Measurements from ENCODE around the gene UCHL1.
"Not testable (repeated sequence)": the region's sequence is repeated elsewhere in the genome, so short reads cannot be mapped to it uniquely, and the experiment has no call there.

UCHL1 gene

GRCh38 chr4:41264212-41264611, 7.5 kb downstream of the UCHL1 start:
- Histone ChIP-seq H3K27ac (ENCODE audit: low read length) (no peak overlapping the region), H3K9me3 (replicated peaks; ENCODE audit: insufficient read depth, low read length) (no peaks in the 10 kb centered on the region), H3K79me2 (ENCODE audit: low read length) (peaks cover 17% of the 10 kb centered on the region), H2AFZ (ENCODE audit: low read length) (no peak overlapping the region), H3F3A (ENCODE audit: insufficient read depth, low read length) (peaks cover 5% of the 10 kb centered on the region; the same call in 1 of the 2 replicates), H3K4me3 (ENCODE audit: low read length) (no peak overlapping the region), H3K4me1 (ENCODE audit: low read length) (no peaks in the 10 kb centered on the region), H3K9me2 (replicated peaks; ENCODE audit: insufficient read depth, low read length) (no peaks in the 10 kb centered on the region), H4K20me1 (ENCODE audit: insufficient read depth, low read length) (no peaks in the 10 kb centered on the region), H3K36me3 (replicated peaks; ENCODE audit: insufficient read depth, low read length) (peaks cover 33% of the 10 kb centered on the region), H3K4me2 (ENCODE audit: low read depth, low read length) (no peak overlapping the region), H3K27me3 (replicated peaks; ENCODE audit: insufficient read depth, low read length) (no peaks in the 10 kb centered on the region), H3K9ac (ENCODE audit: low read length) (no peak overlapping the region)
- TF ChIP-seq EZH2phosphoT487 (IDR thresholded peaks at IDR 0.05; ENCODE audit: low read length) (no peak), EZH2 (optimal IDR thresholded peaks at IDR 0.05; ENCODE audit: low read depth, low read length) (no peak), CTCF (IDR thresholded peaks at IDR 0.05; ENCODE audit: low read length) (no peak)
- DNase-seq, result no peak

GRCh38 chr4:41267997-41268396, 11.3 kb downstream of the UCHL1 start:
- Histone ChIP-seq H3K27me3 (replicated peaks; ENCODE audit: insufficient read depth, low read length) (no peaks in the 10 kb centered on the region), H3K4me1 (ENCODE audit: low read length) (no peaks in the 10 kb centered on the region), H3K4me2 (ENCODE audit: low read depth, low read length) (no peak overlapping the region), H3K9me2 (replicated peaks; ENCODE audit: insufficient read depth, low read length) (no peaks in the 10 kb centered on the region), H3K9ac (ENCODE audit: low read length) (no peak overlapping the region), H3K27ac (ENCODE audit: low read length) (no peak overlapping the region), H3K9me3 (replicated peaks; ENCODE audit: insufficient read depth, low read length) (no peaks in the 10 kb centered on the region), H2AFZ (ENCODE audit: low read length) (no peak overlapping the region), H3K4me3 (ENCODE audit: low read length) (no peak overlapping the region), H3F3A (ENCODE audit: insufficient read depth, low read length) (no peaks in the 10 kb centered on the region; the same call in 1 of the 2 replicates), H3K79me2 (ENCODE audit: low read length) (no peaks in the 10 kb centered on the region), H4K20me1 (ENCODE audit: insufficient read depth, low read length) (no peaks in the 10 kb centered on the region), H3K36me3 (replicated peaks; ENCODE audit: insufficient read depth, low read length) (peaks cover 11% of the 10 kb centered on the region)
- TF ChIP-seq EZH2 (optimal IDR thresholded peaks at IDR 0.05; ENCODE audit: low read depth, low read length), result no peak
- DNase-seq, result no peak

GRCh38 chr4:41268721-41269517, 12.2 kb downstream of the UCHL1 start:
- DNase-seq, result no peak
- H3K27me3 ChIP-seq (replicated peaks; ENCODE audit: insufficient read depth, low read length), result no peaks in the 10 kb centered on the region
- no peaks in the 10 kb centered on the region for H3K79me2 ChIP-seq (ENCODE audit: low read length)
- H3K4me1 ChIP-seq (ENCODE audit: low read length), result no peaks in the 10 kb centered on the region
- no peak overlapping the region for H2AFZ ChIP-seq (ENCODE audit: low read length)
- H3K9me2 ChIP-seq (replicated peaks; ENCODE audit: insufficient read depth, low read length), result no peaks in the 10 kb centered on the region
- H3K9ac ChIP-seq (ENCODE audit: low read length), result no peak overlapping the region
- peaks cover 4% of the 10 kb centered on the region; the same call in 1 of the 2 replicates for H3K36me3 ChIP-seq (replicated peaks; ENCODE audit: insufficient read depth, low read length)
- no peak overlapping the region for H3K4me2 ChIP-seq (ENCODE audit: low read depth, low read length)
- H3F3A ChIP-seq (ENCODE audit: insufficient read depth, low read length), result no peaks in the 10 kb centered on the region; the same call in 1 of the 2 replicates
- no peak overlapping the region for H3K4me3 ChIP-seq (ENCODE audit: low read length)
- H3K9me3 ChIP-seq (replicated peaks; ENCODE audit: insufficient read depth, low read length), result no peaks in the 10 kb centered on the region
- no peaks in the 10 kb centered on the region for H4K20me1 ChIP-seq (ENCODE audit: insufficient read depth, low read length)
- H3K27ac ChIP-seq (ENCODE audit: low read length), result no peak overlapping the region
- no peak for TF ChIP-seq CTCF (IDR thresholded peaks at IDR 0.05; ENCODE audit: low read length)
- TF ChIP-seq EZH2 (optimal IDR thresholded peaks at IDR 0.05; ENCODE audit: low read depth, low read length), result no peak
- TF ChIP-seq EZH2phosphoT487 (IDR thresholded peaks at IDR 0.05; ENCODE audit: low read length), result no peak

GRCh38 chr4:41269682-41270081, 13.0 kb downstream of the UCHL1 start:
- no peaks in the 10 kb centered on the region for H3K4me1 ChIP-seq (ENCODE audit: low read length)
- DNase-seq, result no peak
- no peaks in the 10 kb centered on the region for H3K27me3 ChIP-seq (replicated peaks; ENCODE audit: insufficient read depth, low read length)
- H3K79me2 ChIP-seq (ENCODE audit: low read length), result no peaks in the 10 kb centered on the region
- no peaks in the 10 kb centered on the region for H4K20me1 ChIP-seq (ENCODE audit: insufficient read depth, low read length)
- no peak overlapping the region for H2AFZ ChIP-seq (ENCODE audit: low read length)
- no peaks in the 10 kb centered on the region; the same call in 1 of the 2 replicates for H3F3A ChIP-seq (ENCODE audit: insufficient read depth, low read length)
- no peaks in the 10 kb centered on the region for H3K9me3 ChIP-seq (replicated peaks; ENCODE audit: insufficient read depth, low read length)
- TF ChIP-seq EZH2 (optimal IDR thresholded peaks at IDR 0.05; ENCODE audit: low read depth, low read length) (no peak), CTCF (IDR thresholded peaks at IDR 0.05; ENCODE audit: low read length) (no peak), EZH2phosphoT487 (IDR thresholded peaks at IDR 0.05; ENCODE audit: low read length) (no peak)
- no peaks in the 10 kb centered on the region for H3K9me2 ChIP-seq (replicated peaks; ENCODE audit: insufficient read depth, low read length)
- H3K4me2 ChIP-seq (ENCODE audit: low read depth, low read length), result no peak overlapping the region
- no peak overlapping the region for H3K4me3 ChIP-seq (ENCODE audit: low read length)
- no peak overlapping the region for H3K9ac ChIP-seq (ENCODE audit: low read length)
- peaks cover 4% of the 10 kb centered on the region; the same call in 1 of the 2 replicates for H3K36me3 ChIP-seq (replicated peaks; ENCODE audit: insufficient read depth, low read length)
- H3K27ac ChIP-seq (ENCODE audit: low read length), result no peak overlapping the region

- H3K9ac ChIP-seq (ENCODE audit: low read length); H3K27me3 ChIP-seq (replicated peaks; ENCODE audit: insufficient read depth, low read length); H3K36me3 ChIP-seq (replicated peaks; ENCODE audit: insufficient read depth, low read length); H3K27ac ChIP-seq (ENCODE audit: low read length); H3K4me3 ChIP-seq (ENCODE audit: low read length); H3K79me2 ChIP-seq (ENCODE audit: low read length); H3K9me3 ChIP-seq (replicated peaks; ENCODE audit: insufficient read depth, low read length); H4K20me1 ChIP-seq (ENCODE audit: insufficient read depth, low read length); H3K4me1 ChIP-seq (ENCODE audit: low read length); H3K4me2 ChIP-seq (ENCODE audit: low read depth, low read length); H3F3A ChIP-seq (ENCODE audit: insufficient read depth, low read length); DNase-seq; H2AFZ ChIP-seq (ENCODE audit: low read length); H3K9me2 ChIP-seq (replicated peaks; ENCODE audit: insufficient read depth, low read length): not testable (repeated sequence)
Observed at GRCh38 chr4:41275931-41276330, 19.2 kb downstream of the UCHL1 start.
